HG03097 (cell line): Measurements from ENCODE around the gene NEFH.
"Not testable (repeated sequence)": the region's sequence is repeated elsewhere in the genome, so short reads cannot be mapped to it uniquely, and the experiment has no call there.

Source experiments
- ATAC-seq: cut with Tn5 transposase; IDR thresholded peaks from one replicate; pipeline ENCODE4 v1.9.1; 2021; ENCODE audit not compliant: unreplicated experiment, low FRiP score

The NEFH gene

DNA sequence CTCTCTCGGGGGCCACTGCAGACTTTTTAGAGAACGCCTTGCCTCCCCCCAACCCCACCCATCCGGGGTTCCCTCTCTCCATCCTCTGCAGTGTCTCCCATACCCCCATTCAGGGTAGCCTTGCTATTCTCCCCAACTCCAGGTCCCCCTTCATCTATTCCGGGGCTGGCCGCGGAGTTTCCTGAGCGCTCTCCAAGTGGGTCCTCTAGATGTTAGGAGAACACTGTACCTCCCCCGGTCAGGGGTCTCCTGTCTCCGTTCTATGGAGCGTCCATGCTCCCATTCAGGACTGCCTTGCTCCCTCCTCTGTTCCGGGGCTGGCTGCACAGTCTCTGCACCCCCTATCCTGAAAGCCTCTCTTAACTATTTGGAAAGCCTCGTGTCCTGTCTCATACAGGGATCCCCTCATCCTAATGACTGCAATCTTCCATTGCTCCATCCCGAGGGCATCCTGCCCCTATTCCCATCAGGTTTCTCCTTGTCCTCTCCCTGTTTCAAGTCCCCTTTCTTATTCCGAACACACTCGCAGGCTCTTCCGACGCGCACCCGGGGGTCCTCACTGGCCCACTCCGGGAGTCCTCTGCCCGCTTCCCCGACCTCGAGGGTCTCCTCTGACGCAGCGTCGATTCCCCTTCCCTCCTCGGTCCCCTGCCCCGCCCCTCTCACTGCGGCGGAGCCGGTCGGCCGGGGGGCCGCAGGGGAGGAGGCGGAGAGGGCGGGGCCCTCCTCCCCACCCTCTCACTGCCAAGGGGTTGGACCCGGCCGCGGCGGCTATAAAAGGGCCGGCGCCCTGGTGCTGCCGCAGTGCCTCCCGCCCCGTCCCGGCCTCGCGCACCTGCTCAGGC, at the start of gene NEFH:
TSS of gene NEFH (plus strand) at position 802 of the 845 bp plus-strand sequence. CDS start 45 bp downstream, outside the sequence.
- ATAC-seq: no peak

DNA sequence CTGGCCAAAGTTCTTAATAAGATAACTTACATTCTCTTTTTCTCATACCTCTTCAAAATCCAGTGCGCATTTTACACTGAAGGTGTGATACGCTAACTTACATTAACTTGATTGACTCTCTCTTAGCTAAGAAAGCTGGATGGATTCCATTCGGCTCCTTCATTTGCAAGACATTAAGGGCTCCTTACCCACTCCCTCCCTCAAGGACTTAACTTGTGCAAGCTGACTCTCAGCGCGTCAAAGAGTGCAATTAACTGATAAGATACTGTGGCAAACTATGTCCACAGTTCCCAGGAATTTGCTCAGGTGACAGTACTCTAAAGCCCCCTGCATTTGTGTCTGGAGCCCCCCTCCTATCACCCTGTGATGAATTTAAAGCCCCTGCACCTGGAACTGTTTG, 48.0 kb upstream of the NEFH start:
- ATAC-seq: no peak

DNA sequence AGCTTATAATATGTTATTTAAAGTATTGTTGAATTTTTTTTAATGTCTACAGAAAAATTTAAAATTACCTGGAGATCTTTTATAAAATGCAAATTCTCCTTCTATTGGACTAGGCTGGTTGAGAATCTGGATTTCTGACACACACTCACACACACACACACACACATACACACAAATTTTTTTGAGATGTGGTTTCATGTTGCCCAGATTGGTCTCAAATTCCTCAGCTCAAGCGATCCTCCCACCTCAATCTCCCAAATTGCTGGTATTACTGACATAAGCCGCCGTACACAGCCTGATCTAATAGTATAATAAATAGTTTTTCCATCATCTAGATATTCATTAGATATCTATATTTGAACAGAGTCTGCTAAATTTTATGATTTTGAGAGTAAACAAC, 46.2 kb upstream of the NEFH start:
- no peak for ATAC-seq

DNA sequence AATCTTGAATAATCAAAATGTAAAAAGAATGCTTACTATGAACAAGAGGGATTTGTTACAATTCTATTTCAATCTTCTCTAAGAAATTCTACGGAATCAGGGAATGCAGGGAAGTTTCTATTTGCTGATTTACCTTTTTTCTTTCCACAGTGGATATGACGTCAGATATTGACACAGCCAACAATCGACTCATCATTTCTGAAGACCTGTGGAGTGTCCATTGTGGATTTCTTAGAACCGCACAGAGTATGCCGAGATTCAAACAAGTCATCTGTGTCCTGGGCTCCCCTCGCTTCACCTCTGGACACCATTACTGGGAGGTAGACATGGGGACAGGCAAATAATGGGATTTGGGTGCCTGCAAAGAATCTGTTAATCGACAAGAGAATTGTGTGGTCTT, 45.7 kb upstream of the NEFH start:
- ATAC-seq: no peak

- no peak for ATAC-seq
These were observed 44.5 kb upstream of the NEFH start for GRCh38 chr22:29435236-29436136.

- ATAC-seq: not testable (repeated sequence)
These were observed 41.7 kb upstream of the NEFH start, which contains the start of gene RFPL1 for GRCh38 chr22:29438283-29438682. TSS of gene RFPL1 (plus strand) at chr22:29438583.

GRCh38 chr22:29442976-29443375, 37.0 kb upstream of the NEFH start:
- ATAC-seq: no peak

DNA sequence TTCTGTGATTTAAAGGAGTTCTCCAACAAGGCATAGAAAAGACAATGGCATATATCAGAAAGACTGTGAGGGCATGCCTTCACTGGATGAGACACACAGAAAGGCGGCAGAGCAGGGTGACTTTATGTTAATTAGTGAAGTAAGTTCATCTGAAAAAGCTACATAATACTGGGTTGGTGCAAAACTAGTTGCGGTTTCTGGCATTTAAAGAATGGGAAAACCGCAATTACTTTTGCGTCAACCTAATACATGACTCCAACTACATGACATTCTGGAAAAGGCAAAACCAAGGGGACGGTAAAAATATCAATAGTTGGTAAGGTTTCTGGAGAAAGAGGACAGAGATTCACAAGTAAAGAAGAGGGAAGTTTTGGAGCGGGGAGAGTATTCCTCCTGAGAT, 36.6 kb upstream of the NEFH start:
- no peak for ATAC-seq

DNA sequence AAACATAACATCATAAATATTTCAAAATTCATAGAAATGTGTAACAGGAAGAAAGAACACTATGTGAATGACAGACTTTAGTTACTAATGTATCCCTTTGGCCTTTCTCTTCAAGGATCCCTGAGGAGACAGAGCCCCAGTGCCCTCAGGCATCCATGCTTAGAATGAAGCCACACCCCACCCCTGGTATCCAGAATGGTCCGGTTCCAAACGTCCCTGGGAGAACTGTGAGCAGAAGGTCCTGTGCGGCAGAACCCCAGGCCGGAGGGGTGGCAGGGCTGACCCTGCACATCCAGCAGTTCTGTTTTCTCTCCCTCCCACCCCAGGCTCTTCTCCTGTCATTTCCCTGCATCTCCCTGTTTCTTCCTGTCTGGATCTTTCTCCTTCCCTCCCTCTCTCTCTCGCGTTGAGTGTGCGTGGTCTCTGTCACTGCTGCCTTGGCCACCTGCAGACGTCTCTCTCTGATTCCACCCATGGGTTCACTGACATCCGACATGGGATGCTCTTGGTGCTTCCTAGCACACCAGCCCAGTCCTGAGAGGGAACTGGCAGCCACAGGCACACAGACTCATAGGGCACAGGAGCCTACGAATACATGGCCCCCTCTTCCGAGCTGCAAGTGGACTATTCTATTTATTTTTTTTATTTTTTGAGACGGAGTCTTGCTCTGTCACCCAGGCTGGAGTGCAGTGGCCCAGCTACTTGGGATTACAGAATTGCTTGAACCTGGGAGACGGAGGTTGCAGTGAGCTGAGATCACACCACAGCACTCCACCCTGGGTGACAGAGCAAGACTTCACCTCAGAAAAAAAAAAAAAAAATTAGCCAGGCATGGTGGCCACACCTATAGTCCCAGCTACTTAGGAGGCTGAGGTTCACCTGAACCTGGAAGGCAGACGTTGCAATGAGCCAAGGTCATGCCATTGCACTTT, 35.9 kb upstream of the NEFH start:
- ATAC-seq: no peak

DNA sequence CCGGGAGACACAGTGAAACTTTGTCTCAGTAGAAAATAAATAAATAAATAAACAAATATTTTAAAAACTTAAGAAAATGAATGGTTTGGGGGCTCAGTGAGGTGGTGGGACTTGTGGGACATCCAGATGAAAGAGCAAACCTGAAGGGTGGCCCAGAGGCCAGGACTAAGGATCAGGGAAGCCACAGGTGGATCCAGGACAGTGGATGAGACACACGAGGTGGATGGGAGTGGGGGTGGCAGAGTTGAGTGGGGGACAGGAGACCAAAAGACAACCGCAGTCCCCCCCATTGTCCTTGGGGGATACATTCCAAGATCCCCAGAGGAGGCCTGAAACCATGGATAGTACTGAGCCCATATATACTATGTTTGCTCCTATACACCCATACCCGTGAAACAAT, 34.5 kb upstream of the NEFH start:
- ATAC-seq: no peak

GRCh38 chr22:29447906-29448305, 32.1 kb upstream of the NEFH start:
- no peak for ATAC-seq

- no peak for ATAC-seq
These were observed 30.6 kb upstream of the NEFH start for GRCh38 chr22:29449296-29449875.

GRCh38 chr22:29450222-29450621, 29.8 kb upstream of the NEFH start:
- ATAC-seq: no peak

- ATAC-seq: no peak
These were observed 28.2 kb upstream of the NEFH start for GRCh38 chr22:29451863-29452262.

GRCh38 chr22:29454276-29454675, 25.7 kb upstream of the NEFH start:
- ATAC-seq: no peak

DNA sequence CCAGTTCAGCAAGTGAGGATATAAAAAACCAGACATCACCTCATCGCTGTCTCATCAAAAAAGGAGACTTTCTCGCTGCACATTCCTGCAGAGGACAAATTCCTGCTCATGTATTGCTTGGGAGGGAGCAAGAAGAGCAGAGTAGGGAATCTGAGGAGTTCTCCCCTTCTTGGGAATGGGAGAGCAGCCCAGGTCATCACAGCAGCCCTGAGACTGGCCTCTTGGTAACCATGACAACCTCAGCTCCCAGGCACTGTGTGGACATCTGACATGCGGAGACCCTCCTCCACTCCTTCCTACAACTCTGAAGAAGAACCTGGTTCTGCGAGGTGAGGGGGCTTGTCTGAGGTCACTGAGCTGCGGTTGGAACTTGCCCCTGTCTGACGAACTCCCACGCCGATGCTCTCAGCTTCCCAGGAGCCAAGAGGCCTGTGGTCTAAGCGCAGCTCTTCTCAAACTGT, 23.8 kb upstream of the NEFH start:
- ATAC-seq: no peak

GRCh38 chr22:29457730-29458129, 22.3 kb upstream of the NEFH start:
- ATAC-seq: no peak

DNA sequence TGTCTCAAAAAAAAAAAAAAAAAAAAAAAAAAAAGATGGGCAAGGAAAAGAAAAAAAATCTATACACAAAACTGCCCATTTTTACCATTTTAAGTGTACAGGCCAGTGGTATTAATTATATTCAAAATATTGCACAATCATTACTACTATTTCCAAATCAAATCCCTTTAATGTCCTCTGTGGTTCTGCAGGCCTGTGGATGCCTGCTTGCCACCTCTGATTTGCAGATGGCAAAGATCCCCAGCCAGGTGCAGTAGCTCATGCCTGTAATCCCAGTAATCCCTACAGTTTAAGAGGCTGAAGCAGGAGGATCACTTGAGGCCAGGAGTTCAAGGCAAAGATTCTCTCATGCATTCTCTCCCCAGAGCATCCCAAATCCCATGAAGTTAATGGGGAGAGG, 21.5 kb upstream of the NEFH start:
- ATAC-seq: no peak

DNA sequence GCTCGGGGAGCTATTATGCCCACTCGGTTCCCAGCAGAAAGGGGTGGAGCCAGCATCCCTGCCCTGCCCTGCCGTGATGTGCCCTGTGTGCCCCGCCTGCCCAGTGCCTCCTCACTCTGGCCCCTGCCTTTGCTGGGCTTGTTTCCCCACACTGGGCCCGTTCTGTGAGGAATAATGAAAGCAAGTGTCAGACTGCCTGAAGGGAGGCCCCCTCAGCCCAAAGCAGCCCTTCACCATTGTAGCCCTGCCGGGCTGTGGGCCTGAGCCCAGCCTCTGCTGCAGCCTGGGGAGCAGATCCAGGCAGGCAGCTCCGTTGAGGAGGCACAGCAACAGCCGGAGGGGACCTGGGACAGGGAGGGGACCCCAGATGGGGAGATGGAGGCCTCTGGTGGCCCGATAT, 20.2 kb upstream of the NEFH start:
- ATAC-seq: no peak

DNA sequence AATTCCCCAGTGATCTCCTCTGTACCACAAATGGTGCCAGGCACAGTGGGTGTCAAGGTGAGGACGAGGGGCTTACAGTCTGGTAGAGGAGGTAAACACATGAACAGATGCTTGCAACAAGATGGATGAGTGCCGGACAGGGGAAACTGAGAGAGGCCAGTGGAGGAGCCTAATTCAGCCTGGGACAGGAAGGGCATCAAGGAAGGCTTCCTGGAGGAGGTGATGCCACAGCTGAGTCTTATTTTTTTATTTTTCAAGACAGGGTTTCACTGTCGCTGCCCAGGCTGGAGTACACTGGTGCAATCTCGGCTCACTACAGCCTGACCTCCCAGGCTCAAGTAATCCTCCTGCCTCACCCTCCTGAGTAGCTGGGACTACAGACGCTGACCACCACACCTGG, 18.8 kb upstream of the NEFH start:
- no peak for ATAC-seq
